Astrocyte (in vitro differentiated cells and primary cell): ENCODE results near the gene KARS1.

Experiments
- EZH2 ChIP-seq: IDR thresholded peaks from 2 replicates; pipeline ENCODE4 v1.6.1; 2012; ENCODE audit warnings: mild to moderate bottlenecking, low read length, inconsistent platforms; ENCODE audit not compliant: insufficient read depth
- TF ChIP-seq, protein P1 (sequence below): IDR thresholded peaks from 2 replicates; pipeline ENCODE4 v1.5.1; 2011; ENCODE audit warnings: low read depth, mild to moderate bottlenecking, inconsistent platforms, low read length, moderate library complexity; ENCODE audit not compliant: insufficient read depth

DNA sequence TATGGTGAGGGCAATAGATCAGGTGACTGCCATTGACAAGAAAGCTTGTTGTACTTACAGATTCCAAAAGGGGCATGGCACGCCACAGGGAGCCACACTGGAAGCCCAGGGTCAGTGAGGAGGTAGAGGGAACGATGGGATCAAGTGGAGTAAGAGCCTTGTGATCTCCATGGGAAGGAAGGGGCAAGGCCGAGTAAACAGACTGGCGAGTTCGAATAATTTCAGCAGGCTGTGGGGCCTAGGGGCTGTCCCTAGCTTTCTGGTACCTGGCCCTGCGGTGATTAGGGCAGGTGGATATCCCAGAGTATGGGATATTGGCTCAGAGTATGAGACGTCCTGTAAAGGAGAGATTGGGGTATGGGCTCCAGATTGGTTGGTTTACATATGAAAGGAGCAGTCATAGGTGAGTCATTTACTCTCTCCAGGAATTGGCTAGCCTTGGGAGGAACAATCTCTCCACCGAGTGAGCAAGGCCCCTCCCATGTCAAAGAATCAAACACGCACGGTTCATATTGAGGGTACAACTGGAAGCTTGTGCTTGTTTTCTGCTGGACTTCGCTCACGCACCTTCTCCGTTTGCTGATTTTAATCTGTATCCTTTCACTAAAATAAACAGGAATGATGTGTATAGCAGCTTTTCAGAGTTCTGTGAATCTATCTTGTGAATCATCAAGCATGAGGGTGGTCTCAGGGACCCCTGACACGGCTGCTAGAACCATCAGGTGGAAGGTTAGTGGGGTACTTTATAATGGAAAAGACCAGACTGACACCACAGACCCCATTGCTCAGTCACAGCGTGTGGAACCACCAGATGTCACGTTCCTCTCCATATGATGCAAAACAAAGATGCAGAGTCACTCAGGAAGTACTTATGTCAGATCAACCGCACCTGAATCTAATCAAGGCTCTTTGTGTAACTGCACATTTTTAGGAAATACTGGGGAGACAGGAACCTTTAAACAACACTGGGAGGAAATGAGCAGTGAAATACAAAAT is 53.3 kb downstream of the KARS1 start:
- no peak for TF ChIP-seq EZH2
- TF ChIP-seq, protein P1, sequence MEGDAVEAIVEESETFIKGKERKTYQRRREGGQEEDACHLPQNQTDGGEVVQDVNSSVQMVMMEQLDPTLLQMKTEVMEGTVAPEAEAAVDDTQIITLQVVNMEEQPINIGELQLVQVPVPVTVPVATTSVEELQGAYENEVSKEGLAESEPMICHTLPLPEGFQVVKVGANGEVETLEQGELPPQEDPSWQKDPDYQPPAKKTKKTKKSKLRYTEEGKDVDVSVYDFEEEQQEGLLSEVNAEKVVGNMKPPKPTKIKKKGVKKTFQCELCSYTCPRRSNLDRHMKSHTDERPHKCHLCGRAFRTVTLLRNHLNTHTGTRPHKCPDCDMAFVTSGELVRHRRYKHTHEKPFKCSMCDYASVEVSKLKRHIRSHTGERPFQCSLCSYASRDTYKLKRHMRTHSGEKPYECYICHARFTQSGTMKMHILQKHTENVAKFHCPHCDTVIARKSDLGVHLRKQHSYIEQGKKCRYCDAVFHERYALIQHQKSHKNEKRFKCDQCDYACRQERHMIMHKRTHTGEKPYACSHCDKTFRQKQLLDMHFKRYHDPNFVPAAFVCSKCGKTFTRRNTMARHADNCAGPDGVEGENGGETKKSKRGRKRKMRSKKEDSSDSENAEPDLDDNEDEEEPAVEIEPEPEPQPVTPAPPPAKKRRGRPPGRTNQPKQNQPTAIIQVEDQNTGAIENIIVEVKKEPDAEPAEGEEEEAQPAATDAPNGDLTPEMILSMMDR: no peak
